NT2/D1 (cell line): Measurements from ENCODE around the gene KCNN1.

Source experiments
- YY1 ChIP-seq: IDR thresholded peaks from 2 replicates; pipeline ENCODE4 v1.6.1; 2011; ENCODE audit not compliant: insufficient read length, insufficient read depth
- ZNF274 ChIP-seq: IDR thresholded peaks from 2 replicates; pipeline ENCODE4 v1.6.1; 2011; ENCODE audit warnings: mild to moderate bottlenecking, low read depth, low read length

GRCh38 chr19:17951157-17951989 is 15.5 kb upstream of the KCNN1 start:
- TF ChIP-seq ZNF274 (no peak), YY1 (no peak)
